ENCODE measurements around the gene IL27RA. TPM values are rescaled to one million over a fixed set of nuclear protein-coding genes. Genes with fewer than 3 reads are reported as not detected.

Gene IL27RA
- polyA plus RNA-seq, 3 donors from 2014 or later: 58.6 to 86.4 (median 69.9) TPM

DNA sequence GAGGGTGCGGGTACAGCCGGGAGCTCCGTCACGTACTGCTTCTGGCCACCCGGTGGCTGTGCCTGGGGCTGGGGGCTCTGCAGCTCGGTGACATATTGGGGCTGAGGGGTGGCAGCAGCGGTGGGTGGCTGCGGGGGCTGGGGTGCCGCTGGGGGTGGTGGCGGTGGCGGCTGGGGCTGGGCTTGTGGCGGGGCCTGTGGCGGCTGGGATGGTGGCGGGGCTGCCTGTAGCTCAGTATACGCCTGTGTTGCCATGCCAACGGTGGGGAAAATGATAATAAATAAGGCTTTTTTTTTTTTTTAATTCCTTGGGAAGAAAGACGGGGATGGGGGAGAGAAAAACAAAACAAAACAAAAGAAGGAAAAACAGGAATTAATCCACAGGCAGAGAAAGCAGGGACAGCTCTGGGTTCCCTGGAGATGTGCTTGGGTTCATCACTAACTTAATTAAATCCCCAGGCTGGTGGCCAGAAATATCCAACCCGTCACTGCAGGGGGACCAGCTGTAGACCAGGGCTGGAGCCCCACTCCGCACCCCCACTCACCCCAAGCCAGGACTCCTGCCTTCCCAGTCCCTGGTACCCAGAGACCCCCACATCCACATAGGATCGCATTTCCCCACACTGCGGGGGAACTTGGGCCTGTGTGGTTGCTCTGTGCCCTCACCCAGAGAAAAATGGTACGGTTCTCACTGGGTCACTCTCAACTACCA, 37.8 kb upstream of the IL27RA start:
- Mint-ChIP-seq H3K27me3 (ENCODE audit: low read depth in 3 of 3) (peaks cover 0 to under 1% (median 0%) of the 10 kb centered on the region in 3 donors), H3K4me3 (no peak overlapping the region), H3K36me3 (peaks cover 0 to 21% (median 9%) of the 10 kb centered on the region in 3 donors), H3K27ac (peak overlapping the region in 1 of 6 donors; percentile 49), H3K9me3 (no peaks in the 10 kb centered on the region), H3K4me1 (peaks cover 0 to 18% of the 10 kb centered on the region in 2 donors)
- DNase-seq: no peak

DNA sequence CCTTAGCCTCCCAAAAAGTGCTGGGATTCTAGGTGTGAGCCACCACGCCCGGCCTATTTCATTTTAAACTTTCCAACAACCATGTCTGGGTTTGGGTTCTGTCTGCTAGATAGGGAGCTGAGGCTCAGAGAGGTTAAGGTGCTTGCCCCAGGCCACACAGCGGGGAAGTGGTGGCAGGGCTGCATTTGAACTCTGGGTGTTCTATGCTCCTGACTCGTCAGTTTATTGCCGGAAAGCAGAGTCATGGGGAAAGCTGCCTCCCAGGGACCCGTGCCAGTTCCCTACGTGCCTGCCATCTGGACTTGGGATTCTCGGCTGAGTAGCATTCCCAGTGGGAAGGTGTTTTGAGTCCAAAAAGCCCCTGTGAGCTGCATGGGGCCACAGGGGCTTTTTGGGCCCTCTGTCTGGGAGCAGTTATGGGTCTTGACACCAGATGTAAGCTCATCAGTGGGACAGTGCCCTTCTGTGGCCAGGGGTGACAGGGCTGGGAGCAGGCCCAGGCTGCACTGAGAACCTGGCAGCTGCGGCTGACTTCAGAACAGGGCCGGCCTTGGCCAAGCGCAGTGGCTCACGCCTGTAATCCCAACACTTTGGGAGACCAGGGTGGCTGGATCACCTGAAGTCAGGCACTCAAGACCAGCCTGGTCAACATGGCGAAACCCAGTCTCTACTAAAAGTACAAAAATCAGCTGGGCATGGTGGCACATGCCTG, 36.4 kb upstream of the IL27RA start:
- DNase-seq: no peak
- H3K4me3 Mint-ChIP-seq: no peak overlapping the region
- peak overlapping the region in 1 of 6 donors; percentile 34 for H3K27ac Mint-ChIP-seq
- no peaks in the 10 kb centered on the region for H3K9me3 Mint-ChIP-seq
- H3K27me3 Mint-ChIP-seq (ENCODE audit: low read depth in 3 of 3): no peaks in the 10 kb centered on the region
- peaks cover 0 to 9% of the 10 kb centered on the region in 2 donors for H3K4me1 Mint-ChIP-seq
- H3K36me3 Mint-ChIP-seq: peaks cover 0 to 16% (median 5%) of the 10 kb centered on the region in 3 donors

- Mint-ChIP-seq H3K9me3 (no peaks in the 10 kb centered on the region), H3K27me3 (ENCODE audit: low read depth in 3 of 3) (peaks cover 0 to 2% (median 0%) of the 10 kb centered on the region in 3 donors), H3K4me3 (no peak overlapping the region), H3K27ac (no peak overlapping the region), H3K4me1 (peaks cover 3 to 13% of the 10 kb centered on the region in 2 donors), H3K36me3 (peaks cover 0 to 11% (median under 1%) of the 10 kb centered on the region in 3 donors)
- no peak for DNase-seq
Measured at GRCh38 chr19:13995878-13996765, 35.4 kb upstream of the IL27RA start.

GRCh38 chr19:13996928-13997630, 34.5 kb upstream of the IL27RA start:
- peaks cover 8 to 14% of the 10 kb centered on the region in 2 donors for H3K4me1 Mint-ChIP-seq
- no peak overlapping the region for H3K4me3 Mint-ChIP-seq
- no peaks in the 10 kb centered on the region for H3K9me3 Mint-ChIP-seq
- no peak overlapping the region for H3K27ac Mint-ChIP-seq
- H3K36me3 Mint-ChIP-seq: peaks cover 0 to 10% (median 0%) of the 10 kb centered on the region in 3 donors
- H3K27me3 Mint-ChIP-seq (ENCODE audit: low read depth in 3 of 3): peaks cover 0 to 5% (median 0%) of the 10 kb centered on the region in 3 donors
- no peak for DNase-seq

- H3K9me3 Mint-ChIP-seq: no peaks in the 10 kb centered on the region
- H3K27me3 Mint-ChIP-seq (ENCODE audit: low read depth in 3 of 3): peaks cover 0 to 5% (median 4%) of the 10 kb centered on the region in 3 donors
- H3K4me3 Mint-ChIP-seq: no peak overlapping the region
- peaks cover 0 to 8% (median 0%) of the 10 kb centered on the region in 3 donors for H3K36me3 Mint-ChIP-seq
- H3K4me1 Mint-ChIP-seq: peaks cover 13 to 17% of the 10 kb centered on the region in 2 donors
- no peak overlapping the region for H3K27ac Mint-ChIP-seq
- no peak for DNase-seq
Measured at GRCh38 chr19:13997631-13997962, 34.0 kb upstream of the IL27RA start.

- H3K9me3 Mint-ChIP-seq: no peaks in the 10 kb centered on the region
- peaks cover 0 to 6% (median 5%) of the 10 kb centered on the region in 3 donors for H3K27me3 Mint-ChIP-seq (ENCODE audit: low read depth in 3 of 3)
- H3K4me3 Mint-ChIP-seq: no peak overlapping the region
- DNase-seq: no peak
- H3K27ac Mint-ChIP-seq: peak overlapping the region in 4 of 6 donors; percentile 40 to 65 (median 50)
- H3K4me1 Mint-ChIP-seq: peaks cover 21 to 26% of the 10 kb centered on the region in 2 donors
- H3K36me3 Mint-ChIP-seq: peaks cover 0 to 4% (median 0%) of the 10 kb centered on the region in 3 donors
Measured at GRCh38 chr19:13998426-13998825, 33.1 kb upstream of the IL27RA start.

- peak overlapping the region in 4 of 6 donors; percentile 31 to 65 (median 50) for H3K27ac Mint-ChIP-seq
- H3K27me3 Mint-ChIP-seq (ENCODE audit: low read depth in 3 of 3): peaks cover 0 to 6% (median 5%) of the 10 kb centered on the region in 3 donors
- H3K4me1 Mint-ChIP-seq: peaks cover 25 to 28% of the 10 kb centered on the region in 2 donors
- no peak overlapping the region for H3K4me3 Mint-ChIP-seq
- peaks cover 0 to 4% (median 0%) of the 10 kb centered on the region in 3 donors for H3K36me3 Mint-ChIP-seq
- no peaks in the 10 kb centered on the region for H3K9me3 Mint-ChIP-seq
- DNase-seq: no peak
Measured at GRCh38 chr19:13999085-13999484, 32.5 kb upstream of the IL27RA start.

- Mint-ChIP-seq H3K4me3 (peak overlapping the region in 1 of 5 donors; percentile 46), H3K27ac (peak overlapping the region; percentile 91 to 98 (median 96)), H3K4me1 (peaks cover 39% of the 10 kb centered on the region in 2 donors), H3K36me3 (peaks cover 0 to 4% (median 0%) of the 10 kb centered on the region in 3 donors), H3K9me3 (no peaks in the 10 kb centered on the region), H3K27me3 (ENCODE audit: low read depth in 3 of 3) (peaks cover 8 to 18% (median 13%) of the 10 kb centered on the region in 3 donors)
- DNase-seq: no peak
Measured at GRCh38 chr19:14000691-14001375, 30.7 kb upstream of the IL27RA start.

DNA sequence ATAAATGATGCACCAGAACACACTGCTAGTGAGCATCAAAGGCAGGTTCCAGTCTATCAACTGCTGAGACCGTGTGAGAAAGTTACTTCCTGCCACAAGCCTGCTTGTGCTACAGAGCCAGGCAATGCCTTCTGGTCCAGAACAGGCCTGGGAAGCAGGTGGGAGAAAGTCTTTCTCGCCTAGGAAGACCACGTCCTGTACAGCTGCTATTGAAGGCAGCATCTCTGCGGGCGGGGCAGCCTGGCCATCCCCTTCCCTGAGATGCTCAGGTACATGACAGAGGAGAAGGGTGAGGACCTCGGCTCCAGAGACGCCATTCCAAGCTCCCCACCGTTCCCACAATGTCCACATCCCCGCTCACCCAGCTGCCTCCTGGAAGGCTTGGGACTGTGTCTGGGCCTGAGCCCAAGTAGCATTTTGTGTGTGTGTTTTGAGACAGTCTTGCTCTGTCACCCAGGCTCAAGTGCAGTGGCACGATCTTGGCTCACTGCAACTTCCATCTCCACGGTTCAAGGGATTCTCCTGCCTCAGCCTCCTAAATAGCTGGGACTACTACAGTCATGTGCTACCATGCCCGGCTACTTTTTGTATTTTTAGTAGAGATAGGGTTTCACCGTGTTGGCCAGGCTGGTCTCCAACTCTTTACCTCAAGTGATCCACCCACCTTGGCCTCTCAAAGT, 28.9 kb upstream of the IL27RA start:
- peaks cover 0 to 4% (median 0%) of the 10 kb centered on the region in 3 donors for H3K36me3 Mint-ChIP-seq
- peak overlapping the region; percentile 91 to 98 (median 96) for H3K27ac Mint-ChIP-seq
- peaks cover 17 to 32% (median 21%) of the 10 kb centered on the region in 3 donors for H3K27me3 Mint-ChIP-seq (ENCODE audit: low read depth in 3 of 3)
- H3K4me3 Mint-ChIP-seq: peak overlapping the region; percentile 59 to 80 (median 70)
- H3K4me1 Mint-ChIP-seq: peaks cover 39 to 45% of the 10 kb centered on the region in 2 donors
- DNase-seq: peak; percentile 54 to 64 (median 57)
- H3K9me3 Mint-ChIP-seq: no peaks in the 10 kb centered on the region

GRCh38 chr19:14003251-14004055, 28.1 kb upstream of the IL27RA start:
- peaks cover 0 to 4% (median 0%) of the 10 kb centered on the region in 3 donors for H3K36me3 Mint-ChIP-seq
- H3K4me3 Mint-ChIP-seq: peak overlapping the region; percentile 59 to 80 (median 65)
- DNase-seq: peak in 1 of 3 donors; percentile 22
- peaks cover 39 to 45% of the 10 kb centered on the region in 2 donors for H3K4me1 Mint-ChIP-seq
- H3K9me3 Mint-ChIP-seq: no peaks in the 10 kb centered on the region
- H3K27ac Mint-ChIP-seq: peak overlapping the region; percentile 91 to 98 (median 96)
- H3K27me3 Mint-ChIP-seq (ENCODE audit: low read depth in 3 of 3): peaks cover 19 to 37% (median 27%) of the 10 kb centered on the region in 3 donors

DNA sequence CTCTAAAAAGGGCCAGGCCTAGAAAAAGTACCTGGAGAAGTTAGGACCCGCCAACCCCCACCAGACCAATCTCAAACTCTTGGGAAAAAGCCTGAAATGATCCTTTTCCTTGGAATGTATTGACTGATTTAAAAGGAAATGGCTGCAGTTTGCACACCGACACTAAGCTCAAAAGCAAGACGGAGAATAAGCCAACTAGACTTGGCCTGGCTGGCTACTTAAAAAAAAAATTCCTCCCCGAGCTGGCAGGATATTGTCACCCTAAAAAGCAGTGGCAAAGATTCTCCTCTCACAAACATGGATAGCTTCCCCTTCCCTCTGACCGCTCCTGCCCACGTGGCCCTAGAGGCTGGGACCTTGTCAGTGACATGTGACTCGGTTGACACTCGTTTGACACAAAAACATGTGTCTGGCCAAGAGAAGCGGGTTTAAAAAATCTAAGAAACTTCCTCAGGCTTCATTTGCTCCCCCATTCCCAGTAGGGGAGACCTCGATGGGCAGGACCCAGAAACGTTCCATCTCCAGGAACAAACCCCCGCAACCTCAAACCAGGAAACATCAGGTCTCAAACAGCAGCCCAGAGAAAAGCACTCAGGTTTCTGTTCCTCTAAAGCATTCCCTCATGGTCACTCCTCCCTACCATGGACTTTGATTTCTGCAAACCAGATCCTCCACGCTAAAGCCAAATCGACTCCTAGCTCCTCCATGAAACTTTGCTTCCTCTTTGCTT, 26.8 kb upstream of the IL27RA start:
- Mint-ChIP-seq H3K4me3 (peak overlapping the region; percentile 75 to 97 (median 80)), H3K36me3 (no peaks in the 10 kb centered on the region), H3K27ac (peak overlapping the region; percentile 91 to 100 (median 97)), H3K27me3 (ENCODE audit: low read depth in 3 of 3) (peaks cover 19 to 39% (median 27%) of the 10 kb centered on the region in 3 donors), H3K9me3 (no peaks in the 10 kb centered on the region), H3K4me1 (peaks cover 39 to 45% of the 10 kb centered on the region in 2 donors)
- DNase-seq: no peak
